NCI-H460 (cell line): Measurements from ENCODE around the gene YIF1A. TPM values are rescaled to one million over a fixed set of nuclear protein-coding genes. Genes with fewer than 3 reads are reported as not detected.
"Not testable (repeated sequence)": the region's sequence is repeated elsewhere in the genome, so short reads cannot be mapped to it uniquely, and the experiment has no call there.

Source experiments
- DNase-seq: peaks from one replicate; pipeline ENCODE4 v3.0.0-alpha.2; 2016; ENCODE audit warnings: low read depth; ENCODE audit errors: extremely low read depth
- total RNA-seq: library from RNA; depleted of rRNA; stranded (reverse); fragments of >200 nt; shearing (Covaris generic); gene quantifications from 2 replicates; pipeline ENCODE4 v1.2.3, GENCODE V29; 2014

Gene YIF1A
- total RNA-seq, 1 experiment from 2014 or later = 62.5 TPM

DNA sequence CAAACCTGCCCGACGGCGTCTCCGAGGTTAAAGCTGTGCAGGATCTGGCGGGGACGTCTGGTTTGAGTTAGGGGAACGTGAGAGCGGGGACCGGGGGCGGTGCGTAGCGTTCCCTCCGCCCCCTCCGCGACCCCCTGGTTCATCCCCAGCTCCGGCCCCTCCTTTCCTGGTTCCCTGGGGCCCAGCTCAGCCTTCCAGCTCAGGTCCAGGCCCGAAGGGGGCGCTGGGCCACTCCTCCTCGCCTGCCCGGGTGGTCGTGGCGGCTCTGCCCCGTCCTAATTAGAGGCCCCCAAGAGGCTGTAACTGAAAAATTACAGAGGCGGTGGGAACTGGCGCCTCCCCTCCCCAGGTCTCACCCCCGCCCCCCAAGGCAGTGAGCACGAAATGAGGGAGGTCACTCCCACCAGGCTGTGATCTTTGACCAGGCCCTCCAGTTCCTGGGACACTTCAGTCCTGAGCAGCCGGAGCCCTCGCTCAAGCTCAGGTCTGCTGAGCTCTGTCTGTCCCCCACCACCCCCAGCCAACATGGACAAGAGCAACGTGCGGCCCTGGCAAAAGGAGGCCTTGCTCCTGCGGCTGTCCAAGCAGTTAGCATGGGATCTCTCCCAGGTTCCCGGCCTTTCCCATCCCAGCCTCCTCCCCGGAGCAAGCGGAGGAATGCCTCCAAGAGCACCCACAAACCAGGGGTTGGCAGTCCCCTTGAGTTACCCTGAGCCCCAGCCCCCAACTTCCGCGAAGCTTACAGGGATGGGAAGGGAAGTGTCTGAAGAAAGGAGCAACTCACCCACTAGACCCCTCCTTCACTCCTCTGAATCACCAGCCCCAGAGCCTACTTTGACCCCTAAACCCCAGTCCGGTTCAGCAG, 24.6 kb upstream of the YIF1A start:
- no peak for DNase-seq

DNA sequence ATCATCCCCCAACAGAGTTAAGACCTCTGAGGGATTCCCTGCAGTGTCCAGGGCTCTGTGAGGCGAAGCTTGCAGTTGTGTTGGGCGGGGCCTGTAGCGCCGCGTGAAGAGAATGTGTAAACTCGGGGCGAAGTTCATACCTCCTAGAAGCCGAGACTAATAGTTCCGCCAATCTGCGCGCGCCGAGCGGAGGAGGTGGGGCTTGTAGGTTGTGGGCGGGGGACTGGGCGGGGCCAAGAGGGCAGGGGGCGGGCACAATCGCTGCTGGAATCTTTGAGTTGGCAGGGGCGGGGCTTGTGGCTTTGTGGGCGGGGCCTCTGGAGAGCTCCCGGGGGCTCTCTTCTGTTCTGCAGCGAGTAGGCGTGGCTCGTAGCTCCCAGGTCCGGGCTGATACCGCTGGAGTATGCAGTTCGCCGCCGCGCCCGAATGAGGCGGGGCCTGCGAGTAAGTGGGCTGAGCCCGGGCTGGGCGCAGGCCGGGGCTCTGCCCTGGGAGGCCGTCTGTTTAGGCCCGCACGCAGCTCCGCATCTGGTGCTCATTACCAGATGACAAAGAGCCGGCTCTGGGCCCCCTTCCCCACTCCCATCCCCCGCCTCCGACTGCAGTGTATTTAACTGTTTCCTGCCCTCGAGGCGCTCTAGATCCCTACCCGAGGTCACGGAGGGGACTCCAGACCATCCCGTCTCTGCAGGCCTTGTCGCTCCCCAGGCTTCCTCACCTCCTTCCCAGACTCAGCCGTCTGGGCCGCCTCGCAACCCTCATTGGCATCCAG, 23.8 kb upstream of the YIF1A start:
- DNase-seq = peak; percentile 95

DNA sequence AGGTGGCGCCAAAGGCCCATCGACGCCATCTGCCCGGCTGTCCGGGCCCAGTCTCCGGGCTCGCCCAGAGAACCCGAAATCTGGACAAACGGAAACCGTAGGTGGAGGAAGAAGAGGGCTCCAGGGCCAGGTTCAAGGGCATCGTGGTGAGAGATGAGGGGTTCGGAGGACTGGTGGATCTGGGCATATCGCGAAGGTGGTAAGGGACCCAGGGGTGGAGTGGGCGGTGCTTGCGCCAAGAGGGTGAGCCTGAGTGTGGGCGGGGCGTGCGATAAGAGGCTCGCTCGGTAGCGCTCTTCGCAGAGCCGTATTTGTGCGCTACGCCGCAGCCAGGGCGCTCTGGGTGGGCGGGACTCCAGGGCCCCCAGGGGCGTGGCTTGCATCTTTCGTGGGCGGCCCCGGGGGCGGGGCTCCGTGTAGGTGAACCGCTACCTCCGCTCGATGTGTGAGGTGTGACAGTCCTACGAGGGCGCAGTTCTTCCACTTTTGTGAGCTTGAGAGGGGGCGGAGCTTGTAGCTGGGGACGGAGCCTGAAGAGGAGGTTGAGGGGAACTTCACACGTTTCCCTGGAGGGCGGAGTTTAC, 23.1 kb upstream of the YIF1A start:
- peak; percentile 91 for DNase-seq

DNA sequence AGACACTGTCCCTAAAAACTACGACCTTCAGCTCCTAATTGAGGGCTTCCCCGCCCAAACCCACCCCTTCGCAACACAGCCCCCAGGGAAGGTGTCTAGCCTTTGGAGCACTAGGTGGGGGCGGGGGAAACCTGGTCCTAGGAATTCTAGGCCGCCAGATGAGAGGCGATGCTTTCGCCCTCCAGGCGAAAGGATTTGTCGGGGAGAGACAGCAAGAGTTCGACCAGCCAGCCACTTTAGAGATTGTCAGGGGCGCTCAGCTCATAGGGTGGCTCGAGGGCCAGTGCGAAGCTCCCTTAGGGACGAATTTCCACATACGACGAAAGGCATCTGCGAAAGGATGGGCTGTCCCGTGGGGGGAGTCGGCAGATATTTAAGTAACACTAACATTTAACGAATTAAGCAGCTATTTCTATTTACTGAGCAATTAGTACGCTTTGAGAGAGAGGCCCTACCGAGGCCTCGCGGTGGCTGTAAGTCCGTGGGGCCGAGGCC, 22.6 kb upstream of the YIF1A start:
- no peak for DNase-seq

DNA sequence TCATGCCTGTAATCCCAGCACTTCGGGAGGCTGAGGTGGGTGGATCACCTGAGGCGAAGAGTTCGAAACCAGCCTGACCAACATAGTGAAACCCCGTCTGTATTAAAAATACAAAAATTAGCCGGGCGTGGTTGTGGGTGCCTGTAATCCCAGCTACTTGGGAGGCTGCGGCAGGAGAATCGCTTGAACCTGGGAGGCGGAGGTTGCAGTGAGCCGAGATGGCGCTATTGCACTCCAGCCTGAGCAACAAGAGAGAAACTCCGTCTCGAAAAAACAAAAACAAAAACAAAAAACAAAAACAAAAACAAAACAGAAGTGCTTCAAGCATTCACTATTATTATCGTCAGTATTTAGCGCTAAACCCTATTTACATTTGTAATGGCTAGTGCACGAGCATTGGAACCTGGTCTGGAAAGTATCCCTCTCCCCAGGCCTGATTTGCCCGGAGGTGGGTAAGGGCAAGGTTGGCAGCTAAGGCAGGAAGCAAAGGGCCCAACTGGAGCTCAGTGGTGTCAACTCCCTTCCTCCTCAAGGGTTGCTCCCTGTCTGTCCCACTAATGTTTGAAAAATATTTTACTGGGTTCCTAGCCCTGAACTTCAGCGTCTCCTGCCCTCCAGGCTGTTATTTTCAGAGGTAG, 22.0 kb upstream of the YIF1A start:
- DNase-seq = not testable (repeated sequence)

DNA sequence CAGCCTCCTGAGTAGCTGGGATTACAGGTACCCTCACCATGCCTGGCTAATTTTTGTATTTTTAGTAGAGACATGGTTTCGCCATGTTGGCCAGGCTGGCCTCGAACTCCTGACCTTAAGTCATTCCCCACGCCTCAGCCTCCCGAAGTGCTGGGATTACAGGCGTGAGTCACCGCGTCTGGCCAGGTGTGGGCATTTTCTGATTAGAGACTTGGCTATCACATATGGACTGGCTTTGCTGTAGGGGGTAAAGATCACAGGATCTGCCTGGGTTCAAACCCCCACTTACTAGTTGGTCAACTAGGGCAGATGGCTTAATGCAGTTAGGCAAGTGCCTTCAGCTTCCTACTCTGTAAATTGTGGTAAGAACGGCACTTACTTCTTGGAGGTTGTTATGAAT, 21.4 kb upstream of the YIF1A start:
- DNase-seq = no peak

DNA sequence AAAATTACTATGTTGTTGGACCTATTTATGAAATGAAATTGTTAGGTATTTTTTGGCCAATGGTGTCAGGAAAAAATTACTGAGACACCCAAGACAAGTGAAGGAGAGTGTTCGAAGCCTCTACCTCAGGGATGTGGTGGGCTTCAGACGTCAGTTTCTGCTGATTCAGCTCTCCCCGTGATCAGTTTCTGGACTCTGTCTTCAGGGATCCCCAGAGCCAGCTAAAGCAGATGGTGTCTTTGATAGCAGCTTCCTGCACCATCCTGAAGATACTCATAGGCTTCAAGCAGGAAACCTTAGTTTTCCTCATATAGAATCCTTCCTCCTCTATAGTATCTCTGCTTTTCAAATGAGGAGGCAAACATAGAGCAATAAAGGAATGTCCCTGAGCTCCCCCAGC, 20.5 kb upstream of the YIF1A start:
- no peak for DNase-seq

DNA sequence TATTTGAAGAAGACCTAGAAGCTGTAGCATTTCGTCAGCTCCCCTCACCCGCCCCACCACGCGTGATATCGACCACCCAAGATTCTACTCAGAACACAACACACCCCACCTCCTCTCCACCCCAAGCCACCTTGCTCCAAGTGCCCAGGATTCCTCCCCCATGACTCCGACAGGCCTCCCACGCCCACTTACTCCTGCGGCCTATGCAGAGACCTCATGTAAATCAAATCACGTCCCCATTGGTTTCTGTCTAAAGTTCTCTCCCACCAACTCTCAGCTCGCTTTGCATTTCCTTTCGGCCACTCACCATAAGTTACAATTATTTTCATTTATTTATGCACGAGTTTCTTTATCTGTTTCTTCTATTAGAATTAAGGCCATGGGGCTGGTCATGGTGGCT, 13.7 kb upstream of the YIF1A start:
- no peak for DNase-seq

DNA sequence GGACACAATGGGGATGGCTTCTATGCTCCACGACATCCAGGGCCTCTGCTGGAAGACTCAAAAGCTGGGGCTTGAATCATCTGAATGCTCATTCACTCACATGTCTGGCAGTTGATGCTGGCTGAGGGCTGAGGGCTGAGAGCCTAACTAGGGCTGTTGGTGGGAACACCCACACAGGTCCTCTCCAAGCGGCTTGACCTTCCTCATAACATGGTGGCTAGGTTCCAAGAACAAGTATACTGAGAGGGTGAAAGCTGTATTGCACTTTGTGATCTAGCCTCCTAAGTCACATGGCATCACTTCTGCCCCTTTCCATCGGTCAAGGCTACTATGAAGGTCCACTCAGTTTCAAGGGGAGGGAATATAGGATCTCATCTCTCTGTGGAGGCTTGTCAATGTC, 10.2 kb upstream of the YIF1A start:
- DNase-seq = no peak

DNA sequence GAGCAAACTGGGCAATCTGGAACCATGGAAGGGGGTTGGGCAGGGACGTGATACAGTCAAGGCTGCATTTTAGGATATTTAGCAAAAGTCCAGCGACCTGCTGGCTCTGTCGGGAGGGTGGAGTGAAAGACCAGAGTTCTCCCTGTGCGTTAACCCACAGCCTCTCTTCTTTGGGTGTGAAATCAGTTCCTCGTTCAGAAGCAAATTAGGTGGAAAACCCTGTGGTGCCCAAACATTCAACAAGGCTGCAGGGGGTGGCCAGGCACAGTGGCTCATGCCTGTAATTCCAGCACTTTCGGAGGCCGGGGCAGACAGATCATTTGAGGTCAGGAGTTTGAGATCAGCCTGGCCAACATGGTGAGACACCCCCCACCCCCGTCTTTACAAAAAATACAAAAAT, 8.7 kb upstream of the YIF1A start:
- no peak for DNase-seq

DNA sequence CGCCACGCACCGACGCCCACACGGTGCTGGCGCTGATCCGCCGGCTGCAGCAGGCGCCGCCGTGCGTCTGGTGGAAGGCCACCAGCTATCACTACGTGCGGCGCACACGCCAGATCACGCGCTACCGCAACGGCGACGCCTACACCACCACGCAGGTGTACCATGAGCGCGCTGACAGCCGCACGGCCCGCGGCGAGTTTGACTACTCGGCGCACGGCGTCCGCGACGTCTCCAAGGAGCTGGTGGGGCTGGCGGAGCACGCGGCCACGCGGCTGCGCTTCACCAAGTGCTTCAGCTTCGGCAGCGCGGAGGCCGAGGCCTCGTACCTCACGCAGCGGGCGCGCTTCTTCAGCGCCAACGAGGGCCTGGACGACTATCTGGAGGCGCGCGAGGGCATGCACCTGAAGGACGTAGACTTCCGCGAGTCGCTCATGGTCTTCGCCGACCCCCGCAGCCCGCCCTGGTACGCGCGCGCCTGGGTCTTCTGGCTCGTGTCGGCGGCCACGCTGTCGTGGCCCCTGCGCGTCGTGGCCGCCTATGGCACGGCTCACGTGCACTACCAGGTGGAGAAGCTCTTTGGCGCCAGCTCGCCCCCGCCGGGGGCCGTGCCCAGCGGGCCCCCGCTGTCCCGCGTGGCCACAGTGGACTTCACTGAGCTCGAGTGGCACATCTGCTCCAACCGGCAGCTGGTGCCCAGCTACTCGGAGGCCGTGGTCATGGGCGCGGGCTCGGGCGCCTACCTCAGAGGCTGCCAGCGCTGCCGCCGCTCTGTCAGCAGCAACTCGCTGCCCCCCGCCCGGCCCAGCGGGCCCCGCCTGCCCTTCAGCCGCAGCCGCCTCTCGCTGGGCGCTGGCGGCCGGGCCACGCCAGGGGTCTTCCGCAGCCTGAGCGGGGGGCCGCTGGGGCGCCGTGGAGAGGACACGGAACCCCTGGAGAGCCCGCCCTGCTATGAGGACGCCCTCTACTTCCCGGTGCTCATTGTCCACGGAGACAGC, 6.0 kb upstream of the YIF1A start:
- no peak for DNase-seq

DNA sequence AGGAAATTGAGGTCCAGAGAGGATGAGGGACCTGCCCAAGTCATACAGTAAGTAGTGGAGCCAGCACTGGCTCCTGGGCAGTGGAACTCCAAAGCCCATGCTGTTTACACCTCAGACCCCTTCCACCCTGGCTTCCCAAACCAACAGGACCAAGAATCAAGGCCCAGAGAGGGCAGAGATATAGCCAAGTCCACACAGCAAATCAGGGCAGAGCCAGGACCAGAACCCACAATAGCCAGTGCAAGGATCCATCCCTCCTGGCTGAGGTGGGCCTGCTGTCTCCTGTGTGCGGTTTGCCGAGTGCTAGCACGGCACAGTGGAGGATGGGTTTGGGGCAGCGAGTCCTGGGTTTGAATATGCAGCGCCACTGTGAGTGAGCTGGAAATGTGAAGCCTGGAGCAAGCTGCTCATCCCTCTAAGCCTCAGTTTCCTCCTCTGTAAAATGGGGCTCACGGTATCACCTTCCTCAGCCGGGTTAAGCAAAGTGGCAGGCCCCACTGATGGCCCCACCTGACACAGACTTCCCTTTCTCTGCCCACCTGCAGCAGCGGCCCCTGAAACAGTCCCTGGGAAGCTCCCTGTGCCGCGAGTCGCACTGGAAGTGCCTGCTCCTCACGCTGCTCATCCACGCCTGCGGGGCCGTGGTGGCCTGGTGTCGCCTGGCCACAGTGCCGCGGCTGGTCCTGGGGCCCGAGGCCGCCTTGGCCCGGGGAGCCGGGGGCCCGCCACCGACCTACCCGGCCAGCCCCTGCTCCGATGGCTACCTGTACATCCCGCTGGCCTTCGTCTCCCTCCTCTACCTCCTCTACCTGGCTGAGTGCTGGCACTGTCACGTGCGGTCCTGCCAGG, 5.1 kb upstream of the YIF1A start:
- no peak for DNase-seq

DNA sequence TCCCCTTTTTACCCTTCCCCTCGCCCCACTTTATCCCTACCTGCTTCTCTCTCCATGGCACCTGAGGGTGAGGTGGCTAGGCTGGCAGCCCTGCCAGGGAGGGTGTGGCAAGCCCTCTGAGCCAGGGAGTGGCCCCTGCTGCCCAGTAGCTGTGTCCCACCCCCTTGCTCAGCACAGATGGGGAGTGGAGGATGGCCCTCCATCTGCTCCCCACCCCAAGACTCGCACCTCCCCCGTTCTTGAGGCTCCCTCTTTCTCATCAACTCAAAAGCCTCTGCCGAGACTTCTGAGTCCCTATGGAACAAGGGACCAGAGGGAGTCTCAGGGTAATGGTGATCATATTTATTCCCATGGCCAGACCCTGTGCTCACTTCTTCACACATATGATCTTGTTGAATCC, 4.4 kb upstream of the YIF1A start:
- DNase-seq = no peak

DNA sequence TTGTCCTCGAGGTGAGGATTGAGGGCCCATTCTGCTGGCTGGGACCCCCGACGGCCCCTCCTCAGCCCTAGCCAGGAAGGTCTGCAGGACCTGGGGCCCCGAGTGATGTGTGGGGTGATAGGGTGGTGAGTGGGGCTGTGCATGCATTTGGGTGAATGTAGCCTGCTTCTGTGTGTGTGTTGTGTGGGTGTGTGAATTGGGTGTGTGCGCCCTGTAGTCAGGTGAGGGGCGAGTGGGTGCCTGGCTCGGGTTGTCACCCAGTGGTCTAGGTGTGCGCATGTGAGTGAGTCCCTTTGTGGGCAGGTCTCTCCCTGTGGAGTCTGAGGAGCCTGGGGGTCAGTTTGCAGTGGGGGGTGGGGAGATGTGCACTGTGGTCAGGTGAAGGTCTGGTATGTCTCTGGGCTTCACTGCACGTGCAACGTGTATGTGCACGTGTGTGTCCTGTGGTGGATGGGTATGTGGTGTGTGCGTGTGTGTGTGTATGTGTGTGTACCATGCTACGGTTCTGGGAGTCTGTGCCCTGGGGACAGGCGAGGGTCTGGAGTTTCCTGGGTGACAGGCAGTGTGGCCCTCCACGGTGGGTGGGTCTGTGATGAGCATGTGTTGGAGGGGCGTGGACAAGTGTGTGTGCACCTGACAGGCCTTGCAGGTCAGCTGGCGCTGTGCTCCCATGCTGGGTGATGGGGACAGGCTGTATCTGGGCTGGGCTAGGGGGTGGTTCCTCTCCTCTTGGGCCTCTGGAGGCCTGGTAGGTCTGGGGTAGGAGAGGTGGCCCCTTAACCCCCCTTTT, 3.8 kb upstream of the YIF1A start:
- no peak for DNase-seq

DNA sequence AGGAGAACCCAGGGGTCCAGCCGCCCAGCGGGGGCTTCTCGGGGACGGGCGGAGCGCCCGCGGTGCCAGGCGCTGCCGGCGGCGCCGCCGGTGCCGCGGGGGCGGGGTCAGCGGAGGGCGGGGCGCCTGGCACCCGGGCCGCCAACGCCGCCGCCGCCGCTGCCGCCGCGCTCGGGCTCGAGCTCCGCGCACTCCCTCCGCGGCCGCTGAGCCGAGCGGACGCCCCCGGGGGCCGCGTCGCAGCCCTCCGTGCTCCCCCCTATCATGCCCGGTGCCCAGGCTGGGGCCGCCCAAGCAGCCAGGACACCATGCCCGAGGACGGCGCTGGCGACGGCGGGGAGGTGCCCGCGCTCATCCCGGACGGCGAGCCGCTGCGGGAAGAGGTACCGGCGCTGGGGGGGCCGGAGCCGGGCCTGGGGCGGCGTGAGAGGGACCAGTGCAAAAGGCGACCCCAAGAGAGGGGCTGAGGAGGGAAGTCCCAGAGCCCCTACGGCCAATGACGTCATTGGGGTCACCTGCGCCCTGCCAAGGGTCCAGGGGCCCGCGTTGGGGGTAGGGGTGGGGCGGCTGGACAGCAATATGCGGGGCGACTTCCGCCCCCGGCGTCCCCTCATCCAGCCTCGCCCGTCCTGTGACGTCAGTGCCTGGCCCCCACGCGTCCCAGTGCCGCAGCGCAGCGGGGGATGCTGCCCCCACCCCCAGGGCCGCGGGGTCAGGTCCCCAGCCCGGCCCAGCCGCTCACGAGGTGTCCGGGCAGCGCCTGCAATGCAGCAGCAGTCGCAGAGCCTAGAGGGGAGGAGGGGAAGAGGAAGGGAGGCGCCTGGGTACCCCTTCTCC, 3.0 kb upstream of the YIF1A start, which contains the start of gene TMEM151A:
TMEM151A (plus strand) TSS at position 189 of the 837 bp plus-strand sequence; CDS start at position 309, 120 bp downstream.
- no peak for DNase-seq

DNA sequence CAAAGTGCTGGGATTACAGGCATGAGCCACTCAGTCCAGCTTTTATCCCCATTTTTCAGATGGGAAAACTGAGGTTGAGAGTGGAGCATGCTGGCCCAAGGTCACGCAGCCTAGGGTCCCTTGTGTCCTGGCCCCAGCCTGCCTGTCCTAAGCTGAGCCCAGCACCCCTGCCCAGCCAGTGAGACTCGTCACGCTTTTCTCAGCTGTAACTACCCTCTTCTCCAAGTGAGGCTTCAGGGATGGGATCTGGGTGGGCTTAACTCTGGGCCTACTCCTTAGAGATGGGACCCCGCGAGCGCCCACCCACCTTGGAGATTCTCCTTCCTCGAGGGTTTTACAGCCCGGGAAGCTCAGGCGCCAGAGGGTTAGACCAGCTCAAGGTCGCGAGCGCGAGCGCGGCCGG, 2.4 kb upstream of the YIF1A start:
- DNase-seq = no peak

DNA sequence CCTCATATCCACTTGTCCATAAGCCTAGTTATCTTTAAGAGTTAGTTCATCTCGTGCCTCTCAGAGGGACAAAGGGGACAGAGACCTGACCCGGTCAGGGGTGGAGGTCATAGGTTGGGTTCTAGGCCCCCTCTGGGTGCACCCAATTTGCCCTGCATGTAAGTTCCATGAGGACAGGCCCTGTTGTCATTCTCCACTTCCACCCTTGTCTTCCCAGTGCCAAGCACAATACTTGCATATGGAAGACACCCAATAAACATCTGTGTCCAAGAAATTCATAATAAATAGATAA, 1.3 kb upstream of the YIF1A start:
- no peak for DNase-seq
